ENCODE measurements around the gene NNT.

Gene NNT

DNA sequence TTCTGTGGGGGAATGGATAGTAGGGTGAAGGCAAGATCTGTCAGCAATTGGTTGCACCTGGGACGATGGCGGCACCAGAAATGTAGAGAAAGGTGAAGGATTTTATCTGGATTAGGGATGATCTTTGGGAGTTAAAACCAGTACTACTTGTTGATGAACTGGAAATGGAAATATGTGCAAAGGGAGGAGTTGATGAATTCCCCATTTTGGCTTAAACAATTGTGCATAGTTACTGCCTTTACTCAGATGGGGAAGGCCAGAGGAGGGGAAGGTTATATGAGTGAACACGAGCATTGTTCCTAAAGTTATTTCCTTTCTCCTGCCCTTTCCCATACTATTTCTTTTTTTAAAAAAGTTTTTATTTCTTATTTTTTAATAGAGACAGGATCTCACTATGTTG, 19.1 kb downstream of the NNT start:
- no peak for DNase-seq

- peak in 3 of 58 donors; percentile 12 to 43 (median 39) for DNase-seq
These were observed 20.2 kb downstream of the NNT start for GRCh38 chr5:43623048-43623680.

DNA sequence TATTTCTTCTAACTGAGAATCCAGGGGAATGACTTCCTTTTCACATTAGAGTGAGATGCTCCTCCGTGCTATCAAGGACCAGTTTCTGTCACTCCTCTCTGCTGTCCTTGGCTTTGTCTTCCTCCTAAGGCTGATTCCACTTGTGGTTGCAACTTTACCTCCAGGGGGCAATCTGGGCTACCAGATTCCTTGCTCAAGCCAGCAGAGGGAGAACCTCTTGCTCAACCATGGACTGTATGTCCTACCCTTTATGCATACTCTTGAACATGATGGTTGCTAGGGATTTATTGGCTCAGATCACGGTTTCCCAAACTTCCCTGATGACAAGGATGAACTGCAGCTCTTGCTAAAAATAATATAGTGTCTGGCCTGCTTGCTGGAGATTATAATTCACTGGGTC, 24.0 kb downstream of the NNT start:
- no peak for DNase-seq

- DNase-seq, result peak in 23 of 58 donors; percentile 3 to 60 (median 14)
These were observed 28.4 kb downstream of the NNT start for GRCh38 chr5:43631182-43631910.

GRCh38 chr5:43634621-43635020, 31.6 kb downstream of the NNT start:
- DNase-seq, result no peak

DNA sequence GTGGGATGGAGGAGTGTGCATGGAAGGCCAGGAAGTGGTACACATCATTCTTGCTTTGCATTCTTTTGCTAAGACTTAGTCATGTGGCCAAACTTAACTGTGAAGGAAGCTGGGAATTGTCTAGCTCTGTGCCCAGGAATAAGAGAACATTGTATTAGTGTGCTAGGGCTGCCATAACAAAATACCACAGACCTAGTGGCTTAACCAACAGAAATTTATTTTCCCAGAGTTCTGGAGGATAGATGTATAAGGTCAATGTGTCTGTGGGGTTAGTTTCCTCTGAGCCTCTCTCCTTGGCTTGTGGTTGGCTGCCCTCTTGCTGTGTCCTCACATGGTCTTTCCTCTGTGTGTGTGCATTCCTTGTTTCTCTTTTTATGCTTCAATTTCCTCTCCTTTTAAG, 32.4 kb downstream of the NNT start:
- DNase-seq, result no peak

DNA sequence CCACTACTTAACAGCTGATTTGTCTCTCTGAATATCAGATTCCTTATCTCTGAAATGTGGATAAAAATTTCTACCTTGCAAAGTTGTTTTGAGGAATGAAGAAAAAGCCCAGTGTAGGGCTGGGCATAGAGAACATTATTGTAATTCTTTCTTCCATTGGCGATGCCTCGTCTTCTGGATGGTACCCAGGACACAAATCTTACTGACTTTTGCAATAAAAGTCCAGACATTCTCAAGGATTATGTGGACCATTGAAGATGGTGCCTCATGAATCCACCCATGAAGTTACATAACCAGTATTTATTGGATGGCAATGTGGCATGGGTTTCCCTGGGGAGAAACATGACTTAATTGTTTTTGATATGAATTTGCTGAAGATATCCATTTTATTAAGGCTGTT, 33.1 kb downstream of the NNT start:
- DNase-seq, result no peak

- no peak for DNase-seq
These were observed 34.4 kb downstream of the NNT start for GRCh38 chr5:43637416-43637815.

GRCh38 chr5:43638107-43638506, 35.1 kb downstream of the NNT start:
- no peak for DNase-seq

- no peak for DNase-seq
These were observed 35.6 kb downstream of the NNT start for GRCh38 chr5:43638546-43638945.

DNA sequence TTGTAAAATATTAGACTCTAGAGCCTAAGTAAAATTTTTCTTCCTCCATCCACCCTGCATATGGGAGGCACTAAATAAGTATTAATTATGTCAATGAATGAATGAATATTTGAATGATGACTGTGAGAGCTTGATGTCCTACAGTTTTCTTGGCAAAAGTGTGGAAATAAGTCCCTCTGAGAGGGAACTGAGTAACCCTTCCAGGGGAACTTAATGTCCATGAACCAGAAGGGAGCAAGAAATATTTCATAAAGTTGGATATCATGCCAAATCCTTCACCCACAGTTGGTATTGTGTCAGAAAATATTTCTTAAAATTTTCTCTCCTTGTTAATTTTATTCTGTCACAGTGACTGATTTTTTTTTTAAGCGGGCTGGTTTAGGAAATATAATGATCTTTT, 36.6 kb downstream of the NNT start:
- no peak for DNase-seq

GRCh38 chr5:43642428-43642827, 39.4 kb downstream of the NNT start:
- DNase-seq, result no peak

DNA sequence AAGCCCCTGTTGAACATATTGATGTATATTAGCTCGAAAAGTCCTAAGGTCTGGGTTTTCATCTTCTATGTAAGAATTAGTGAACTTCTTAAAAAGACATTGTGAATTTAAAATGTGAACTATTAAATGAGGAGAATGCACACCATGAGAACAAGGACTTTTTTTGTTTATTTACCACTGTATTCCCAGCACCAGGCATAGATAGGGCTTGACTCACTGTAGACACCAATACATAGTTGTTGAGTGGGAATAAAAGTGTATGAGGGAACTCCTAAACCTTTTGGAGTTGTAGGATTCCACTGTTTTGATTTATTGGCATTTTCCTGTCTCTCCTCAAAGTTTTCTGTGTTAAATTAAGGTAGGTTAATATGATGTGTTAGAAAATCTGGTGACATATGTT, 40.3 kb downstream of the NNT start:
- DNase-seq, result no peak

- DNase-seq, result peak in 14 of 58 donors; percentile 3 to 48 (median 16)
These were observed 40.8 kb downstream of the NNT start for GRCh38 chr5:43643750-43644149.

DNA sequence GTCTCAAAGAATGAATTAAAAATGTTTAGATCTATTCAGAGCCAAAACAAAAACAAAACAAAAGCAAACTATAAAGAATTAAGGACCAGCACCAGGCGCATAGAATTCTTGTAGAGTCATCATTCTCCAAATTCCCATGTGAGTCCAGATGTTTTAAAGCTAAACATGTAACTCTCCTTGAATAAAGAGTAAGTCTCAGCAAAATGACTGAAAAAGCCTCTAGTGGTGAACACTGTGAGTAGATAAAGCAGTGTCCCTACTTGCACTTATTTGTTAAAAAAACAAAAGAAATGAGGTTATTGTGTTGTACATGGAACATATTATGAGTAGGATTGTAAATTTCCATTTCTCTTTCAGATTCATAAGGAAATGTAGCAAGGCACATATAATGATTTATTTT, 44.0 kb downstream of the NNT start:
- no peak for DNase-seq

DNA sequence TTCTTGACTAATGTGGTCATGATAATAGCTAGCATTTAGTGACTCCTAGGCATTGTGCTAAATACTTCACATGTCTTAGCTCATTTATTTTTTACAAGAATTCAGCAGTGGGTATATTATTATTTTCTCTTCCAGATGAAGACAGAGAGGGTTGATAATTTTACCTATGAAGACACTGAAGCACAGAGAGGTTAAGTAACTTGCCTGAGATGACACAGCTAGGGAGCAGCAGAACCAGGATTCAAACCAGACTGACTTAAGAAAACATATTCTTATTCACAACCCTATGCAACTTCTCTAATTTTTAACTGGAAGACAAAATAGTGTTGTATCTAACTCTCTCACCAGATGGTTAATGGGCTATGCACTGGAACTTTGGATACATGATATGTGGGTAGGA, 44.8 kb downstream of the NNT start:
- no peak for DNase-seq

GRCh38 chr5:43648499-43649124, 45.6 kb downstream of the NNT start:
- no peak for DNase-seq

DNA sequence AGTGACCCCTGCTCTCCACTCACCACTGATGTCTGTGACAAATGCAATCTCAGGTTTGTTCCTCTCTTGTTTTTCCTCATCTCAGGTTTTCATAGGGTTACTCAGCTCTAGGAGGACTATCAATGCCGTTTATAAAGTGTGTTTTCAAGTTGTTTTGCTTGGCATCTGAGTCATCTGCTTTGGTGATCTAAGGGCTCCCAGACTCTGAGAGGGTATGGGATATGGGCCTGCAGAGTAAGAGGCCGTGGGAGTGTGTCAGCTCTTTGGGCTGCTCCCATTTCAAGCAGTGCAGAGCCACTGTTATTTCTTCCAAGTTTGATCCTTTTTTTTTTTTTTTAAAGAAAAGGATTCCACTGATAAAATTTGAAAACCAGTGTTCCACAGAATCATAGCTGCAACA, 46.3 kb downstream of the NNT start:
- no peak for DNase-seq

DNA sequence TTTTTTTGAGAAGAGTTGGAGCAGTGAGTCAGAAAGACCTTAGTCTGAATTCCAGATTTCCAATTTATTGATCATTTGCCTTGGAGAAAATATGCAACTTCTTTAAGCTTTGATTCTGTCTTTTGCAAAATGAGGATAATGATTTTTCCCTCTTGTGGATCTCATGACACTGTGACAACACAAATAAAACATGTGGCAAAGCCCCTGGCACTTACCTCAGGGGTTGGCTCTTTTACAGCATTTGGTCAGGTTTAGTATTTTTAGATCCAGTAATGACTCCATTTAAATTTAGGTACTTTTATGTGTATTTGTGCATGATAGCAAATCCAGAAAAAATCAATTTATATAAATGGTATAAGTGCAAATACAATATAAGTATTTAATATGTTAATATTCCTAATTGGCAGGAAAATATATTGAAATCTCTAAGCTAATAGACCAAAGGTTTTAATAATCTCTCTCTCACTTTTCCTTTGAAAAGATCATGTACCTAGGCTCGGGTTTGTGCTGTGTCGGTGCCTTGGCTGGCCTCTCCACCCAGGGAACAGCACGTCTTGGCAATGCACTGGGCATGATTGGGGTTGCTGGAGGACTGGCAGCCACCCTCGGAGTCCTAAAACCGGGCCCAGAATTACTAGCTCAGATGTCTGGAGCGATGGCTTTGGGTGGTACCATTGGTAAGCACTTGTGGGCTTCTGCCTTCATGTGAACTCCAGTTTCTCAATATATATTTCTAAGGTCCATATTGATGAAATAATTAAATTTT, 49.7 kb downstream of the NNT start:
- no peak for DNase-seq

GRCh38 chr5:43658509-43658908, 55.5 kb downstream of the NNT start:
- DNase-seq, result no peak

DNA sequence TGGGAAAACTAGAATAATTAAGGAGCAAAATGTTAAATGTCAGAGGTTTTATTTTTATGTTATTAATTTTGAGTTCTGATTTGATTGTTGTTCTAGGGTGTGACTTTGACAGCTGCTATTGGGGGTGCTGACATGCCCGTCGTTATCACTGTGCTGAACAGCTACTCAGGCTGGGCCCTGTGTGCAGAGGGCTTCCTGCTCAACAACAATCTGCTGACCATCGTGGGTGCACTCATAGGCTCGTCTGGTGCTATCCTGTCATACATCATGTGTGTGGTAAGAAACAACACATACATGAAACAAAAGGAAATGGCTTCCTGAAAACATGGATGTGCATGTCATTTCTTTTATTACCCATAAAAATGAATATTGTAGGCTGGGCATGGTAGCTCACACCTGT, 56.1 kb downstream of the NNT start:
- DNase-seq, result no peak

DNA sequence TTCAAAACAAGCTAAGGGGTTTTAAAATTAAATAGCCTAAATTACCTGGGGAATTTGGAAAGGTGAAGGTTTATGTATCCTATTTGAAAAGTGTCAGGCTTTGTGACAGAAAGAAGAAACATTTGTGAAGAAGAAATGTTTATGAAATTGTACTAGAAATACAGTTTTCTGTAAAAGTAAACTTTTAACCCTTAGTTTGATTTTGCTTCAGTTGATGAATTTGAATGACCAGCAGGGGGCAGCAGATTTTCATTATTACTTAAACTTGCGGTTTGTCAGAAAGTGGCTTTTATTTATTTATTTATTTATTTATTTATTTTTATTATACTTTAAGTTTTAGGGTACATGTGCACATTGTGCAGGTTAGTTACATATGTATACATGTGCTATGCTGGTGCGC, 58.1 kb downstream of the NNT start:
- peak in 4 of 58 donors; percentile 3 to 56 (median 7) for DNase-seq

All from anterior cingulate cortex (tissue), 58 donors.